A549 (cell line): ENCODE results near the gene LDLRAD4. TPM values are rescaled to one million over a fixed set of nuclear protein-coding genes. Genes with fewer than 3 reads are reported as not detected.

Experiments used
- ATAC-seq, 2 experiments: fragments of 200-7000 bp in 1 of 2; fragments of >200 bp in 1 of 2; cut with Nextera tagmentation in 1 of 2; cut with Tn5 transposase in 1 of 2; 3 replicates each; pipeline versions ENCODE4 v1.8.0 to v1.9.1; 2018 to 2020; ENCODE audit warnings: mild to moderate bottlenecking in 1 of 2, moderate library complexity in 1 of 2
- CTCF ChIA-PET: fragments of 300-600 bp; sonication (Branson Sonifier 250); formaldehyde crosslinking; extraction: SDS; loops from one replicate; lab custom pipeline; 2021; ENCODE audit warnings: antibody characterized with exemption, inconsistent platforms; lab: Yijun Ruan, JAX
- POLR2A ChIA-PET: fragments of 350-600 bp; formaldehyde crosslinking; extraction: SDS; loops from one replicate; lab custom pipeline; 2021; ENCODE audit warnings: antibody characterized with exemption, inconsistent platforms; lab: Yijun Ruan, JAX
- DNase-seq, 2 experiments: peaks; one replicate each; pipeline versions ENCODE4 v3.0.0 to v3.0.0-alpha.2; 2011 to 2016; ENCODE audit warnings: low read depth in 1 of 2, low spot score in 1 of 2
- FAIRE-seq: peaks from 2 replicates; lab custom pipeline; 2011; peaks lifted over from hg19 to GRCh38; lab: Jason Lieb, UNC
- H3K27ac ChIP-seq, 2 experiments: fragments of >200 bp; sonication (Bioruptor Twin); formaldehyde crosslinking; 3 replicates each; pipeline ENCODE4 v1.5.1; 2016 to 2017
- H3K4me1 ChIP-seq: fragments of >200 bp; sonication (Bioruptor Twin); formaldehyde crosslinking; 3 replicates; pipeline ENCODE4 v1.6.1; 2016
- H3K4me2 ChIP-seq: fragments of >200 bp; sonication (Bioruptor Twin); formaldehyde crosslinking; 3 replicates; pipeline ENCODE4 v1.6.1; 2016
- H3K4me3 ChIP-seq: fragments of >200 bp; sonication (Bioruptor Twin); formaldehyde crosslinking; 3 replicates; pipeline ENCODE4 v1.5.1; 2016
- H3K9me3 ChIP-seq: fragments of >200 bp; sonication (Bioruptor Twin); formaldehyde crosslinking; 3 replicates; pipeline ENCODE4 v1.6.1; 2016
- BCL3 ChIP-seq: fragments of >200 bp; sonication (Bioruptor Twin); formaldehyde crosslinking; IDR thresholded peaks from 3 replicates; pipeline ENCODE4 v1.6.1; 2016
- BHLHE40 ChIP-seq: IDR thresholded peaks from 2 replicates; pipeline ENCODE4 v1.6.1; 2012; ENCODE audit warnings: low read depth, low read length, inconsistent platforms
- CEBPB ChIP-seq, 2 experiments: fragments of >200 bp in 1 of 2; sonication (Bioruptor Twin) in 1 of 2; formaldehyde crosslinking in 1 of 2; IDR thresholded peaks; 2 replicates each; pipeline ENCODE4 v1.6.1; 2012 to 2016
- CHD2 ChIP-seq: fragments of 150-350 bp; IDR thresholded peaks from 2 replicates; pipeline ENCODE4 v1.6.1; 2014; ENCODE audit warnings: low read length; ENCODE audit not compliant: partially characterized antibody
- EHMT2 ChIP-seq: fragments of 200-600 bp; sonication (generic); IDR thresholded peaks from 2 replicates; pipeline ENCODE4 v1.6.1; 2016; ENCODE audit warnings: antibody characterized with exemption, low read depth, mild to moderate bottlenecking, moderate library complexity
- FOSB ChIP-seq: fragments of 250-450 bp; sonication (Bioruptor Pico); IDR thresholded peaks from 2 replicates; pipeline ENCODE4 v1.5.0; 2020; ENCODE audit warnings: mild to moderate bottlenecking, moderate library complexity
- GATA3 ChIP-seq: IDR thresholded peaks from 2 replicates; pipeline ENCODE4 v1.6.1; 2012; ENCODE audit warnings: borderline replicate concordance
- HMGXB4 ChIP-seq: fragments of 250-450 bp; sonication (Bioruptor Pico); IDR thresholded peaks from 2 replicates; pipeline ENCODE4 v1.5.0; 2021; ENCODE audit warnings: mild to moderate bottlenecking, moderate library complexity, borderline replicate concordance
- HOXA7 ChIP-seq: fragments of 250-450 bp; sonication (Bioruptor Pico); IDR thresholded peaks from 2 replicates; pipeline ENCODE4 v1.5.0; 2020; ENCODE audit warnings: mild to moderate bottlenecking, moderate library complexity
- JUNB ChIP-seq: fragments of >200 bp; sonication (Bioruptor Twin); formaldehyde crosslinking; IDR thresholded peaks from 2 replicates; pipeline ENCODE4 v1.6.1; 2016
- KDM1A ChIP-seq: fragments of 200-600 bp; sonication (generic); IDR thresholded peaks from 2 replicates; pipeline ENCODE4 v1.6.1; 2016; ENCODE audit warnings: low read depth, mild to moderate bottlenecking
- MYC ChIP-seq: IDR thresholded peaks from 2 replicates; pipeline ENCODE4 v1.6.1; 2012; ENCODE audit warnings: mild to moderate bottlenecking, inconsistent platforms, low read length, improper control_type of control experiment, borderline replicate concordance
- NFE2L2 ChIP-seq: fragments of 150-350 bp; conservative IDR thresholded peaks from 2 replicates; pipeline ENCODE4 v1.6.1; 2014; ENCODE audit warnings: low read length
- NR3C1 ChIP-seq: fragments of >200 bp; sonication (Bioruptor Twin); formaldehyde crosslinking; IDR thresholded peaks from 3 replicates; pipeline ENCODE4 v1.6.1; 2017
- PBX3 ChIP-seq: IDR thresholded peaks from 2 replicates; pipeline ENCODE4 v1.6.1; 2012
- PHF8 ChIP-seq: fragments of 200-600 bp; sonication (generic); IDR thresholded peaks from 2 replicates; pipeline ENCODE4 v1.6.1; 2016; ENCODE audit warnings: low read depth, mild to moderate bottlenecking, antibody characterized with exemption, moderate library complexity, borderline replicate concordance
- POLR2AphosphoS2 ChIP-seq: conservative IDR thresholded peaks from 2 replicates; pipeline ENCODE4 v1.6.1; 2012; ENCODE audit warnings: low read length, improper control_type of control experiment, inconsistent platforms
- RARB ChIP-seq: fragments of 250-450 bp; sonication (Bioruptor Pico); IDR thresholded peaks from 2 replicates; pipeline ENCODE4 v1.8.0; 2021; ENCODE audit warnings: mild to moderate bottlenecking, moderate library complexity
- SMC3 ChIP-seq: fragments of >200 bp; sonication (Bioruptor Twin); formaldehyde crosslinking; IDR thresholded peaks from 3 replicates; pipeline ENCODE4 v1.6.1; 2018; ENCODE audit warnings: inconsistent platforms
- TFCP2L1 ChIP-seq: fragments of 250-450 bp; sonication (Bioruptor Pico); IDR thresholded peaks from 2 replicates; pipeline ENCODE4 v1.5.0; 2021; ENCODE audit warnings: mild to moderate bottlenecking
- TP53 ChIP-seq: fragments of 250-450 bp; sonication (Bioruptor Pico); IDR thresholded peaks from 2 replicates; pipeline ENCODE4 v1.5.0; 2021; ENCODE audit warnings: mild to moderate bottlenecking, moderate library complexity
- ZSCAN20 ChIP-seq: fragments of 250-450 bp; sonication (Bioruptor Pico); IDR thresholded peaks from 2 replicates; pipeline ENCODE4 v1.8.0; 2022; ENCODE audit warnings: mild to moderate bottlenecking, moderate library complexity
- WGBS: methylation state at CpG from one replicate; pipeline ENCODE4 v1.1.6; 2017; ENCODE audit errors: missing lambda C conversion rate; 5-methylcytosine and 5-hydroxymethylcytosine counted together
- polyA plus RNA-seq, 4 experiments: library from polyadenylated mRNA; depleted of rRNA in 3 of 4; stranded (reverse); fragments of >200 nt; fragmentation: RNase III in 1 of 4; extraction: RNeasy Plus Mini Kit Qiagen cat#74134 plus additional on column Dnase treatment in 1 of 4; gene quantifications; 2 replicates in 3 of 4; 3 replicates in 1 of 4; pipeline ENCODE4 v1.2.3, GENCODE V29; 2011 to 2017

Gene LDLRAD4
- polyA plus RNA-seq, 2 of the 4 experiments (the other 2 are of a cell fraction), result 5.2 to 7.6 TPM

- Histone ChIP-seq H3K4me3 (no peak overlapping the region), H3K4me1 (no peaks in the 10 kb centered on the region; the same call in 2 of the 3 replicates), H3K9me3 (no peaks in the 10 kb centered on the region), H3K27ac (no peak overlapping the region; a peak in 1 of 6 replicates), H3K4me2 (no peak overlapping the region)
- DNase-seq (no peak), ATAC-seq (no peak), FAIRE-seq (no peak)
- TF ChIP-seq PBX3 (no peak), ZSCAN20 (no peak), MYC (no peak), HMGXB4 (CRISPR knock-in tag) (no peak), RARB (CRISPR knock-in tag) (no peak), BCL3 (no peak), TP53 (CRISPR knock-in tag) (no peak), GATA3 (no peak), NR3C1 (no peak), FOSB (CRISPR knock-in tag) (no peak), BHLHE40 (no peak), POLR2AphosphoS2 (no peak), NFE2L2 (no peak), HOXA7 (CRISPR knock-in tag) (no peak), TFCP2L1 (no peak)
- WGBS, result 58% methylated on average over 3 of the region's 3 CpGs
- ChIA-PET POLR2A (no interaction called here), CTCF (no interaction called here)
Observed at GRCh38 chr18:13555865-13556264, 337.3 kb downstream of the LDLRAD4 start.

- no peak overlapping the region for H3K4me3 ChIP-seq
- POLR2A ChIA-PET, result no interaction called here
- CTCF ChIA-PET, result interaction anchor here (0.6 to 3.1 kb wide), 3 partner anchors 11 to 340 kb away, joined by 4 to 10 read pairs (median 4); no protein-coding TSS in a partner anchor
- ATAC-seq (no peak), FAIRE-seq (no peak), DNase-seq (no peak)
- H3K27ac ChIP-seq, result no peak overlapping the region; a peak in 1 of 6 replicates
- no peaks in the 10 kb centered on the region for H3K9me3 ChIP-seq
- TF ChIP-seq EHMT2 (no peak), KDM1A (no peak), PBX3 (no peak), BHLHE40 (no peak), TP53 (CRISPR knock-in tag) (no peak), JUNB (no peak), CEBPB (IDR thresholded peaks at IDR 0.05) (no peak), PHF8 (no peak), TFCP2L1 (no peak), NR3C1 (no peak), SMC3 (no peak), CHD2 (no peak)
- no peaks in the 10 kb centered on the region; the same call in 2 of the 3 replicates for H3K4me1 ChIP-seq
- 26% methylated on average over 3 of the region's 3 CpGs for WGBS
- H3K4me2 ChIP-seq, result no peak overlapping the region
Observed at GRCh38 chr18:13556502-13556901, 337.9 kb downstream of the LDLRAD4 start.
